ENCODE results near the gene HBQ1.
"Not testable (repeated sequence)": the region's sequence is repeated elsewhere in the genome, so short reads cannot be mapped to it uniquely, and the experiment has no call there.

DNA sequence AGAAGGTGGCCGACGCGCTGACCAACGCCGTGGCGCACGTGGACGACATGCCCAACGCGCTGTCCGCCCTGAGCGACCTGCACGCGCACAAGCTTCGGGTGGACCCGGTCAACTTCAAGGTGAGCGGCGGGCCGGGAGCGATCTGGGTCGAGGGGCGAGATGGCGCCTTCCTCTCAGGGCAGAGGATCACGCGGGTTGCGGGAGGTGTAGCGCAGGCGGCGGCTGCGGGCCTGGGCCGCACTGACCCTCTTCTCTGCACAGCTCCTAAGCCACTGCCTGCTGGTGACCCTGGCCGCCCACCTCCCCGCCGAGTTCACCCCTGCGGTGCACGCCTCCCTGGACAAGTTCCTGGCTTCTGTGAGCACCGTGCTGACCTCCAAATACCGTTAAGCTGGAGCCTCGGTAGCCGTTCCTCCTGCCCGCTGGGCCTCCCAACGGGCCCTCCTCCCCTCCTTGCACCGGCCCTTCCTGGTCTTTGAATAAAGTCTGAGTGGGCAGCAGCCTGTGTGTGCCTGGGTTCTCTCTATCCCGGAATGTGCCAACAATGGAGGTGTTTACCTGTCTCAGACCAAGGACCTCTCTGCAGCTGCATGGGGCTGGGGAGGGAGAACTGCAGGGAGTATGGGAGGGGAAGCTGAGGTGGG, 6.9 kb upstream of the HBQ1 start:
- TF ChIP-seq, protein P1, sequence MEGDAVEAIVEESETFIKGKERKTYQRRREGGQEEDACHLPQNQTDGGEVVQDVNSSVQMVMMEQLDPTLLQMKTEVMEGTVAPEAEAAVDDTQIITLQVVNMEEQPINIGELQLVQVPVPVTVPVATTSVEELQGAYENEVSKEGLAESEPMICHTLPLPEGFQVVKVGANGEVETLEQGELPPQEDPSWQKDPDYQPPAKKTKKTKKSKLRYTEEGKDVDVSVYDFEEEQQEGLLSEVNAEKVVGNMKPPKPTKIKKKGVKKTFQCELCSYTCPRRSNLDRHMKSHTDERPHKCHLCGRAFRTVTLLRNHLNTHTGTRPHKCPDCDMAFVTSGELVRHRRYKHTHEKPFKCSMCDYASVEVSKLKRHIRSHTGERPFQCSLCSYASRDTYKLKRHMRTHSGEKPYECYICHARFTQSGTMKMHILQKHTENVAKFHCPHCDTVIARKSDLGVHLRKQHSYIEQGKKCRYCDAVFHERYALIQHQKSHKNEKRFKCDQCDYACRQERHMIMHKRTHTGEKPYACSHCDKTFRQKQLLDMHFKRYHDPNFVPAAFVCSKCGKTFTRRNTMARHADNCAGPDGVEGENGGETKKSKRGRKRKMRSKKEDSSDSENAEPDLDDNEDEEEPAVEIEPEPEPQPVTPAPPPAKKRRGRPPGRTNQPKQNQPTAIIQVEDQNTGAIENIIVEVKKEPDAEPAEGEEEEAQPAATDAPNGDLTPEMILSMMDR (IDR thresholded peaks at IDR 0.05) = not testable (repeated sequence)
- not testable (repeated sequence) for TF ChIP-seq POLR2AphosphoS5, POLR2A (IDR thresholded peaks at IDR 0.05)
